H1 (cell line): ENCODE measurements around the gene ADCY3. TPM values are rescaled to one million over a fixed set of nuclear protein-coding genes. Genes with fewer than 3 reads are reported as not detected.

Experiments
- CTCF ChIA-PET: fragments of 300-600 bp; sonication (Branson Sonifier 250); formaldehyde crosslinking; loops from one replicate; lab custom pipeline; 2021; ENCODE audit not compliant: partially characterized antibody; lab: Charles Lee
- POLR2A ChIA-PET: fragments of 300-600 bp; sonication (Branson Sonifier 250); formaldehyde crosslinking; loops from one replicate; lab custom pipeline; 2021; ENCODE audit warnings: inconsistent platforms; ENCODE audit not compliant: partially characterized antibody; lab: Charles Lee
- DNase-seq, 2 experiments: peaks; one replicate each; pipeline versions ENCODE4 v3.0.0 to v3.0.0-alpha.2; 2010 to 2022; ENCODE audit warnings: low spot score in 2 of 2, low read depth in 1 of 2, mixed read lengths in 1 of 2
- FAIRE-seq: peaks from 2 replicates; lab custom pipeline; 2011; peaks lifted over from hg19 to GRCh38; lab: Jason Lieb, UNC
- H2AFZ ChIP-seq: 2 replicates; pipeline ENCODE4 v1.8.1; 2012; ENCODE audit warnings: low read length, inconsistent platforms
- H2AK5ac ChIP-seq: 2 replicates; pipeline ENCODE4 v1.6.1; 2013; ENCODE audit warnings: low read depth, low read length
- H2BK120ac ChIP-seq: replicated peaks from 2 replicates; pipeline ENCODE3; 2013; ENCODE audit warnings: low read depth, low read length, inconsistent platforms
- H2BK12ac ChIP-seq: 2 replicates; pipeline ENCODE4 v1.6.1; 2013; ENCODE audit warnings: low read depth, low read length
- H2BK15ac ChIP-seq: 2 replicates; pipeline ENCODE4 v1.6.1; 2013; ENCODE audit warnings: low read length
- H2BK20ac ChIP-seq: 2 replicates; pipeline ENCODE4 v1.6.1; 2013; ENCODE audit warnings: low read length
- H2BK5ac ChIP-seq: 2 replicates; pipeline ENCODE4 v1.6.1; 2013; ENCODE audit warnings: low read depth, low read length
- H3K14ac ChIP-seq: 2 replicates; pipeline ENCODE4 v1.6.1; 2013; ENCODE audit warnings: inconsistent platforms; ENCODE audit not compliant: insufficient read length
- H3K18ac ChIP-seq: 2 replicates; pipeline ENCODE4 v1.6.1; 2013; ENCODE audit warnings: low read length; ENCODE audit errors: extremely low read depth
- H3K23ac ChIP-seq: 2 replicates; pipeline ENCODE4 v1.6.1; 2013; ENCODE audit warnings: inconsistent platforms; ENCODE audit not compliant: insufficient read length
- H3K23me2 ChIP-seq: 2 replicates; pipeline ENCODE4 v1.6.1; 2013; ENCODE audit warnings: low read depth, low read length
- H3K27ac ChIP-seq: 2 replicates; pipeline ENCODE4 v1.6.1; 2011; ENCODE audit warnings: low read depth, low read length, inconsistent platforms
- H3K27me3 ChIP-seq, 4 experiments: replicated peaks in 1 of 4; 1 replicate in 1 of 4; 2 replicates in 3 of 4; pipeline versions ENCODE4 v1.6.1 to v1.8.1; 2011 to 2013; ENCODE audit warnings: low read length in 3 of 4, mild to moderate bottlenecking in 3 of 4, inconsistent platforms in 2 of 4, mixed read lengths in 2 of 4, moderate library complexity in 1 of 4; ENCODE audit not compliant: control insufficient read depth in 3 of 4, insufficient read depth in 3 of 4; ENCODE audit errors: extremely low read depth in 1 of 4
- H3K36me3 ChIP-seq, 4 experiments: 2 replicates each; pipeline versions ENCODE4 v1.6.1 to v1.8.1; 2011 to 2013; ENCODE audit warnings: mild to moderate bottlenecking in 4 of 4, low read length in 3 of 4, moderate library complexity in 2 of 4, control low read depth in 1 of 4, inconsistent platforms in 1 of 4; ENCODE audit not compliant: insufficient read depth in 4 of 4, control insufficient read depth in 2 of 4
- H3K4ac ChIP-seq: replicated peaks from 2 replicates; pipeline ENCODE3; 2013; ENCODE audit warnings: low read length, low read depth, mixed read lengths, inconsistent platforms; ENCODE audit not compliant: insufficient read length
- H3K4me1 ChIP-seq, 4 experiments: replicated peaks in 1 of 4; 1 replicate in 1 of 4; 2 replicates in 3 of 4; pipeline versions ENCODE4 v1.6.1 to v1.8.1; 2011 to 2013; ENCODE audit warnings: low read length in 3 of 4, inconsistent platforms in 2 of 4, mixed read lengths in 1 of 4; ENCODE audit not compliant: insufficient read depth in 4 of 4, control insufficient read depth in 3 of 4
- H3K4me2 ChIP-seq, 2 experiments: 2 replicates each; pipeline versions ENCODE4 v1.6.1 to v1.8.1; 2011 to 2013; ENCODE audit warnings: low read depth in 2 of 2, low read length in 2 of 2, control low read depth in 1 of 2, inconsistent platforms in 1 of 2, mild to moderate bottlenecking in 1 of 2; ENCODE audit not compliant: insufficient read depth in 1 of 2
- H3K4me3 ChIP-seq, 4 experiments: fragments of 200-600, 300-600 bp in 1 of 4; sonication (generic), shearing (Covaris generic), sonication (Bioruptor Twin) in 1 of 4; 2 replicates each; pipeline versions ENCODE4 v1.5.1 to v1.8.1; 2011 to 2016; ENCODE audit warnings: low read length in 4 of 4, low read depth in 3 of 4, control low read depth in 2 of 4, inconsistent platforms in 2 of 4, mild to moderate bottlenecking in 2 of 4, mixed read lengths in 1 of 4, moderate library complexity in 1 of 4; ENCODE audit not compliant: insufficient read depth in 2 of 4; ENCODE audit errors: extremely low read depth in 1 of 4
- H3K56ac ChIP-seq: replicated peaks from 2 replicates; pipeline ENCODE3; 2013; ENCODE audit warnings: low read depth, mild to moderate bottlenecking, mixed read lengths, low read length, inconsistent platforms; ENCODE audit not compliant: insufficient read length
- H3K79me1 ChIP-seq: 2 replicates; pipeline ENCODE4 v1.6.1; 2013; ENCODE audit warnings: low read depth, low read length, control low read depth
- H3K79me2 ChIP-seq, 2 experiments: 2 replicates each; pipeline versions ENCODE4 v1.6.1 to v1.8.1; 2012 to 2013; ENCODE audit warnings: low read length in 2 of 2, mild to moderate bottlenecking in 2 of 2, inconsistent platforms in 1 of 2; ENCODE audit not compliant: insufficient read depth in 2 of 2, control insufficient read depth in 1 of 2
- H3K9ac ChIP-seq, 4 experiments: replicated peaks in 1 of 4; 1 replicate in 1 of 4; 2 replicates in 3 of 4; pipeline versions ENCODE4 v1.6.1 to v1.8.1; 2011 to 2013; ENCODE audit warnings: low read depth in 3 of 4, low read length in 3 of 4, control low read depth in 2 of 4, mild to moderate bottlenecking in 2 of 4, moderate library complexity in 2 of 4, inconsistent platforms in 1 of 4; ENCODE audit errors: extremely low read depth in 1 of 4
- H3K9me3 ChIP-seq, 2 experiments: 2 replicates each; pipeline versions ENCODE4 v1.6.1 to v1.8.1; 2012 to 2013; ENCODE audit warnings: mild to moderate bottlenecking in 2 of 2, moderate library complexity in 2 of 2, control low read depth in 1 of 2, inconsistent platforms in 1 of 2, low read depth in 1 of 2, low read length in 1 of 2, mixed read lengths in 1 of 2; ENCODE audit not compliant: insufficient read depth in 2 of 2
- H4K20me1 ChIP-seq, 2 experiments: replicated peaks in 1 of 2; 2 replicates each; pipeline versions ENCODE3 to v1.8.1; 2011 to 2013; ENCODE audit warnings: inconsistent platforms in 2 of 2, low read length in 2 of 2, mild to moderate bottlenecking in 1 of 2; ENCODE audit not compliant: insufficient read depth in 2 of 2, control insufficient read depth in 1 of 2
- H4K5ac ChIP-seq: 2 replicates; pipeline ENCODE4 v1.6.1; 2013; ENCODE audit warnings: low read length, low read depth, mixed read lengths, inconsistent platforms; ENCODE audit not compliant: insufficient read length
- H4K8ac ChIP-seq: 2 replicates; pipeline ENCODE4 v1.8.0; 2013; ENCODE audit warnings: mild to moderate bottlenecking, moderate library complexity, low read length, inconsistent platforms; ENCODE audit not compliant: insufficient read depth; ENCODE audit errors: extremely low read depth
- H4K91ac ChIP-seq: replicated peaks from 2 replicates; pipeline ENCODE3; 2013; ENCODE audit warnings: low read length, mixed read lengths, inconsistent platforms; ENCODE audit not compliant: insufficient read length
- SAP30 ChIP-seq: fragments of 300-600 bp; sonication (generic); IDR thresholded peaks from 2 replicates; pipeline ENCODE4 v1.7.1; 2012; ENCODE audit warnings: low read length, moderate library complexity, mild to moderate bottlenecking, inconsistent platforms; ENCODE audit not compliant: insufficient read depth, insufficient replicate concordance
- SIN3A ChIP-seq, 2 experiments: IDR thresholded peaks in 1 of 2; conservative IDR thresholded peaks in 1 of 2; 2 replicates each; pipeline ENCODE4 v1.6.1; 2011 to 2012; ENCODE audit warnings: low read length in 2 of 2, improper control_type of control experiment in 1 of 2, low read depth in 1 of 2, mild to moderate bottlenecking in 1 of 2
- WGBS, 2 experiments: shearing (Covaris generic) in 1 of 2; methylation state at CpG; one replicate each; pipeline versions ENCODE4 v1.1.6 to v1.1.7; 2013 to 2015; ENCODE audit warnings: low lambda C conversion rate in 2 of 2, mixed read lengths in 2 of 2, inconsistent platforms in 1 of 2, low coverage in 1 of 2, missing lambda C conversion rate in 1 of 2; ENCODE audit not compliant: insufficient replicate concordance in 2 of 2, insufficient coverage in 1 of 2, insufficient read length in 1 of 2; ENCODE audit errors: extremely low coverage in 1 of 2, missing lambda C conversion rate in 1 of 2; 5-methylcytosine and 5-hydroxymethylcytosine counted together
- polyA plus RNA-seq, 7 experiments: library from polyadenylated mRNA; depleted of rRNA in 3 of 7; stranded (reverse) in 5 of 7; unstranded in 2 of 7; fragments of >200 nt in 5 of 7; fragments of 200-250 nt in 2 of 7; gene quantifications; 1 replicate in 5 of 7; 2 replicates in 1 of 7; 4 replicates in 1 of 7; pipeline versions ENCODE4 v1.2.1 to v1.2.3, GENCODE V29; 2011 to 2013; ENCODE audit warnings: missing spikeins in 2 of 7, mixed read lengths in 2 of 7
- total RNA-seq: library from RNA; stranded (reverse); fragmentation: NEBNext Ultra II Directional; extraction: Animal tissue kit (Norgen Biotek cat#: 25700); gene quantifications from 2 replicates; pipeline ENCODE4 v1.2.1, GENCODE V29; 2021

Gene ADCY3
- total and polyA plus RNA-seq, 2 of the 8 experiments (the other 6 are each of a cell fraction or from before 2014, with no cell fraction given), result 45.1 to 52.9 TPM

- Histone ChIP-seq H3K23ac (no peak overlapping the region), H3K14ac (no peak overlapping the region), H4K91ac (peak overlapping the region; percentile 12), H4K5ac (peak overlapping the region; percentile 41), H3K79me2 (peaks cover 20 to 52% of the 10 kb centered on the region in 2 experiments), H3K18ac (peak overlapping the region; percentile 17; the same call in 1 of the 2 replicates), H3K9ac (peak overlapping the region; percentile 97 to 100 (median 98)), H3K56ac (no peak overlapping the region), H4K20me1 (peaks cover 0 to 5% of the 10 kb centered on the region in 2 experiments), H2BK5ac (peak overlapping the region; percentile 41), H2BK12ac (peak overlapping the region; percentile 62; the same call in 1 of the 2 replicates), H2AFZ (no peak overlapping the region), H3K27ac (peak overlapping the region; percentile 100), H4K8ac (peak overlapping the region; percentile 100; the same call in 1 of the 2 replicates), H2BK20ac (no peak overlapping the region), H2BK120ac (no peak overlapping the region), H3K79me1 (peaks cover 12% of the 10 kb centered on the region), H2BK15ac (no peak overlapping the region), H3K23me2 (peaks cover 8% of the 10 kb centered on the region; the same call in 1 of the 2 replicates), H3K9me3 (no peaks in the 10 kb centered on the region), H3K4me2 (peak overlapping the region; percentile 88 to 93), H3K27me3 (no peaks in the 10 kb centered on the region), H3K4me1 (peaks cover 0 to 7% (median 6%) of the 10 kb centered on the region in 4 experiments; a peak in 4 of 7 replicates), H3K36me3 (peaks cover 2 to 29% (median 11%) of the 10 kb centered on the region in 4 experiments; a peak in 5 of 8 replicates), H2AK5ac (peak overlapping the region; percentile 58; the same call in 1 of the 2 replicates), H3K4ac (no peak overlapping the region), H3K4me3 (peak overlapping the region; percentile 74 to 98 (median 86))
- POLR2A ChIA-PET, result interaction anchor here (1.1 to 2.0 kb wide), 11 partner anchors 8 to 383 kb away, joined by 3 to 22 read pairs (median 5); no protein-coding TSS in a partner anchor
- 6% methylated on average over 14 of the region's 14 CpGs; no CpG with 5 or more reads in 1 of the 2 experiments for WGBS, 2 experiments
- FAIRE-seq (no peak), DNase-seq (no peak)
- TF ChIP-seq SIN3A (conservative IDR thresholded peaks at IDR 0.05 in 1 of 2, IDR thresholded peaks at IDR 0.05 in 1 of 2; ENCODE audit: low read depth in 1 of 2, low read length in 2 of 2), result no peak; a peak in 2 of 4 replicates
- TF ChIP-seq SAP30, result peak; percentile 96
- CTCF ChIA-PET, result interaction anchor here (1.5 to 3.8 kb wide), 3 partner anchors 11 to 33 kb away, joined by 4 to 24 read pairs (median 9); no protein-coding TSS in a partner anchor
Observed at GRCh38 chr2:24793761-24794435, 126.1 kb downstream of the ADCY3 start.
